A549 (cell line): ENCODE results near the gene TAS1R3. TPM values are rescaled to one million over a fixed set of nuclear protein-coding genes. Genes with fewer than 3 reads are reported as not detected.

ENCODE experiments used
- ATAC-seq, 2 experiments: fragments of 200-7000 bp in 1 of 2; fragments of >200 bp in 1 of 2; cut with Nextera tagmentation in 1 of 2; cut with Tn5 transposase in 1 of 2; 3 replicates each; pipeline versions ENCODE4 v1.8.0 to v1.9.1; 2018 to 2020; ENCODE audit warnings: mild to moderate bottlenecking in 1 of 2, moderate library complexity in 1 of 2
- CTCF ChIA-PET: fragments of 300-600 bp; sonication (Branson Sonifier 250); formaldehyde crosslinking; extraction: SDS; loops from one replicate; lab custom pipeline; 2021; ENCODE audit warnings: antibody characterized with exemption, inconsistent platforms; lab: Yijun Ruan, JAX
- POLR2A ChIA-PET: fragments of 350-600 bp; formaldehyde crosslinking; extraction: SDS; loops from one replicate; lab custom pipeline; 2021; ENCODE audit warnings: antibody characterized with exemption, inconsistent platforms; lab: Yijun Ruan, JAX
- DNase-seq, 2 experiments: peaks; one replicate each; pipeline versions ENCODE4 v3.0.0 to v3.0.0-alpha.2; 2011 to 2016; ENCODE audit warnings: low read depth in 1 of 2, low spot score in 1 of 2
- FAIRE-seq: peaks from 2 replicates; lab custom pipeline; 2011; peaks lifted over from hg19 to GRCh38; lab: Jason Lieb, UNC
- H3K27ac ChIP-seq, 2 experiments: fragments of >200 bp; sonication (Bioruptor Twin); formaldehyde crosslinking; 3 replicates each; pipeline ENCODE4 v1.5.1; 2016 to 2017
- H3K4me1 ChIP-seq: fragments of >200 bp; sonication (Bioruptor Twin); formaldehyde crosslinking; 3 replicates; pipeline ENCODE4 v1.6.1; 2016
- H3K4me2 ChIP-seq: fragments of >200 bp; sonication (Bioruptor Twin); formaldehyde crosslinking; 3 replicates; pipeline ENCODE4 v1.6.1; 2016
- H3K4me3 ChIP-seq: fragments of >200 bp; sonication (Bioruptor Twin); formaldehyde crosslinking; 3 replicates; pipeline ENCODE4 v1.5.1; 2016
- H3K9me3 ChIP-seq: fragments of >200 bp; sonication (Bioruptor Twin); formaldehyde crosslinking; 3 replicates; pipeline ENCODE4 v1.6.1; 2016
- CHD4 ChIP-seq: fragments of 200-600 bp; sonication (generic); IDR thresholded peaks from 2 replicates; pipeline ENCODE4 v1.6.1; 2016; ENCODE audit warnings: antibody characterized with exemption, mild to moderate bottlenecking, borderline replicate concordance
- E2F6 ChIP-seq: IDR thresholded peaks from 2 replicates; pipeline ENCODE4 v1.6.1; 2012; ENCODE audit warnings: low read depth, borderline replicate concordance
- FOXS1 ChIP-seq: fragments of 250-450 bp; sonication (Bioruptor Pico); IDR thresholded peaks from 2 replicates; pipeline ENCODE4 v1.5.0; 2020; ENCODE audit warnings: mild to moderate bottlenecking, moderate library complexity
- GATA3 ChIP-seq: IDR thresholded peaks from 2 replicates; pipeline ENCODE4 v1.6.1; 2012; ENCODE audit warnings: borderline replicate concordance
- HOXB5 ChIP-seq: fragments of 250-450 bp; sonication (Bioruptor Pico); IDR thresholded peaks from 2 replicates; pipeline ENCODE4 v1.5.0; 2020; ENCODE audit warnings: mild to moderate bottlenecking, moderate library complexity
- MAX ChIP-seq: IDR thresholded peaks from 2 replicates; pipeline ENCODE4 v1.6.1; 2012
- NFE2L2 ChIP-seq: fragments of 150-350 bp; conservative IDR thresholded peaks from 2 replicates; pipeline ENCODE4 v1.6.1; 2014; ENCODE audit warnings: low read length
- POLR2A ChIP-seq: IDR thresholded peaks from 2 replicates; pipeline ENCODE4 v1.6.1; 2012; ENCODE audit warnings: mild to moderate bottlenecking, low read length
- RARB ChIP-seq: fragments of 250-450 bp; sonication (Bioruptor Pico); IDR thresholded peaks from 2 replicates; pipeline ENCODE4 v1.8.0; 2021; ENCODE audit warnings: mild to moderate bottlenecking, moderate library complexity
- RFX5 ChIP-seq: fragments of 450-650 bp; IDR thresholded peaks from 2 replicates; pipeline ENCODE4 v1.7.1; 2014; ENCODE audit warnings: antibody characterized with exemption, mild to moderate bottlenecking, moderate library complexity
- TFCP2L1 ChIP-seq: fragments of 250-450 bp; sonication (Bioruptor Pico); IDR thresholded peaks from 2 replicates; pipeline ENCODE4 v1.5.0; 2021; ENCODE audit warnings: mild to moderate bottlenecking
- TP53 ChIP-seq: fragments of 250-450 bp; sonication (Bioruptor Pico); IDR thresholded peaks from 2 replicates; pipeline ENCODE4 v1.5.0; 2021; ENCODE audit warnings: mild to moderate bottlenecking, moderate library complexity
- ZC3H11A ChIP-seq: fragments of 450-650 bp; IDR thresholded peaks from 2 replicates; pipeline ENCODE4 v1.6.1; 2014; ENCODE audit warnings: antibody characterized with exemption, mild to moderate bottlenecking
- WGBS: methylation state at CpG from one replicate; pipeline ENCODE4 v1.1.6; 2017; ENCODE audit errors: missing lambda C conversion rate; 5-methylcytosine and 5-hydroxymethylcytosine counted together
- polyA plus RNA-seq, 4 experiments: library from polyadenylated mRNA; depleted of rRNA in 3 of 4; stranded (reverse); fragments of >200 nt; fragmentation: RNase III in 1 of 4; extraction: RNeasy Plus Mini Kit Qiagen cat#74134 plus additional on column Dnase treatment in 1 of 4; gene quantifications; 2 replicates in 3 of 4; 3 replicates in 1 of 4; pipeline ENCODE4 v1.2.3, GENCODE V29; 2011 to 2017
- TF ChIP-seq, protein P1 (sequence below): IDR thresholded peaks from 2 replicates; pipeline ENCODE4 v1.6.1; 2012
- TF ChIP-seq, protein P2 (sequence below): fragments of >200 bp; sonication (Bioruptor Twin); formaldehyde crosslinking; IDR thresholded peaks from 2 replicates; pipeline ENCODE4 v1.6.1; 2016

TAS1R3 gene
- polyA plus RNA-seq, 2 of the 4 experiments (the other 2 are of a cell fraction): 0.05 to 0.15 TPM

- peak overlapping the region; percentile 33; the same call in 1 of the 3 replicates for H3K4me2 ChIP-seq
- H3K4me1 ChIP-seq: peaks cover 34% of the 10 kb centered on the region
- H3K27ac ChIP-seq: peak overlapping the region in 1 of 2 experiments; percentile 68; a peak in 3 of 6 replicates
- no peaks in the 10 kb centered on the region for H3K9me3 ChIP-seq
- 35% methylated on average over 9 of the region's 28 CpGs for WGBS
- no peak for DNase-seq
- TF ChIP-seq CHD4 (no peak), GATA3 (no peak), RARB (CRISPR knock-in tag) (no peak), TFCP2L1 (no peak), RFX5 (no peak), TP53 (CRISPR knock-in tag) (no peak)
- TF ChIP-seq, protein P1, sequence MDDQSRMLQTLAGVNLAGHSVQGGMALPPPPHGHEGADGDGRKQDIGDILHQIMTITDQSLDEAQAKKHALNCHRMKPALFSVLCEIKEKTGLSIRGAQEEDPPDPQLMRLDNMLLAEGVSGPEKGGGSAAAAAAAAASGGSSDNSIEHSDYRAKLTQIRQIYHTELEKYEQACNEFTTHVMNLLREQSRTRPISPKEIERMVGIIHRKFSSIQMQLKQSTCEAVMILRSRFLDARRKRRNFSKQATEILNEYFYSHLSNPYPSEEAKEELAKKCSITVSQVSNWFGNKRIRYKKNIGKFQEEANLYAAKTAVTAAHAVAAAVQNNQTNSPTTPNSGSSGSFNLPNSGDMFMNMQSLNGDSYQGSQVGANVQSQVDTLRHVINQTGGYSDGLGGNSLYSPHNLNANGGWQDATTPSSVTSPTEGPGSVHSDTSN: peak; percentile 41; the same call in 1 of the 2 replicates
- POLR2A ChIA-PET: no interaction called here
- no peak for FAIRE-seq
- H3K4me3 ChIP-seq: no peak overlapping the region
- CTCF ChIA-PET: interaction anchor here (0.8 to 3.8 kb wide), 4 partner anchors 16 to 48 kb away, joined by 3 to 35 read pairs (median 6); no protein-coding TSS in a partner anchor
- peak in 1 of 2 experiments; percentile 37; a peak in 3 of 6 replicates for ATAC-seq
Observed at GRCh38 chr1:1353389-1354151, 22.5 kb downstream of the TAS1R3 start.

GRCh38 chr1:1354271-1355247 lies 23.5 kb downstream of the TAS1R3 start:
- ChIA-PET POLR2A (interaction anchor here (0.8 to 1.0 kb wide), 2 partner anchors 16 to 21 kb away, joined by 3 to 4 read pairs; partner anchors contain the start of gene AURKAIP1), CTCF (interaction anchor here (0.7 to 3.8 kb wide), 3 partner anchors 17 to 150 kb away, joined by 3 to 35 read pairs (median 3); no protein-coding TSS in a partner anchor)
- FAIRE-seq (no peak), DNase-seq (no peak), ATAC-seq (no peak)
- 93% methylated on average over 39 of the region's 116 CpGs for WGBS
- Histone ChIP-seq H3K4me3 (no peak overlapping the region), H3K4me2 (peak overlapping the region; percentile 85; the same call in 2 of the 3 replicates), H3K4me1 (peaks cover 34% of the 10 kb centered on the region), H3K9me3 (no peaks in the 10 kb centered on the region), H3K27ac (peak overlapping the region in 1 of 2 experiments; percentile 86; a peak in 2 of 6 replicates)
- TF ChIP-seq FOXS1 (CRISPR knock-in tag): no peak

DNA sequence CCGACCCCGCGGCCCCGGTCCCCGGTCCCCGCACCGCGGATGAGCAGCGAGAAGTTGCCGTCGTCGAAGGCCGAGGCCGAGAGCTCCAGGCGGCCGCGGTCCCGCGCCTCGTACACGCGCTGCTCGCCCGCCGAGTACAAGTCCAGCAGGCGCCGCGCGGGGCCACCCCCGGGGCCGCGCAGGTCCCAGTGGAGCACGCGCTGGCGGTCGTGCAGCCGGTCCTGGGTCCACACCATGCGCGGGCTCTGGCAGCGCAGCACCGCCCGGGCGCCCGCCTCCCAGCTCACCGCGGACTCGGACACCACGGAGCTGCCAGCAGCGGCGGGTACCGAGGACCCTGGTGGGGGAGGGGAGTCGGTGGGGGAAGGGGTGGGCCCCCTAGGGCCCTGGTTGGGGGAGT lies 24.3 kb downstream of the TAS1R3 start:
- ChIA-PET CTCF (interaction anchor here (0.7 to 1.0 kb wide), 2 partner anchors 16 to 149 kb away, joined by 3 read pairs; no protein-coding TSS in a partner anchor), POLR2A (interaction anchor here (0.8 to 1.0 kb wide), 2 partner anchors 15 to 20 kb away, joined by 3 to 4 read pairs; partner anchors contain the start of gene AURKAIP1)
- Histone ChIP-seq H3K27ac (peak overlapping the region in 1 of 2 experiments; percentile 86; a peak in 3 of 6 replicates), H3K4me2 (peak overlapping the region; percentile 85), H3K4me1 (peaks cover 38% of the 10 kb centered on the region), H3K4me3 (peak overlapping the region; percentile 33; the same call in 2 of the 3 replicates), H3K9me3 (no peaks in the 10 kb centered on the region)
- no CpG with 5 or more reads among the region's 52 CpGs for WGBS
- TF ChIP-seq POLR2A: 0 out of 2 replicates have a peak, but pooled peaks have one; percentile 7
- TF ChIP-seq, protein P2, sequence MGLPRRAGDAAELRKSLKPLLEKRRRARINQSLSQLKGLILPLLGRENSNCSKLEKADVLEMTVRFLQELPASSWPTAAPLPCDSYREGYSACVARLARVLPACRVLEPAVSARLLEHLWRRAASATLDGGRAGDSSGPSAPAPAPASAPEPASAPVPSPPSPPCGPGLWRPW: no peak
- TF ChIP-seq RFX5: no peak
- peak; percentile 59; the same call in 1 of the 2 replicates for TF ChIP-seq MAX
- peak; percentile 77; the same call in 1 of the 2 replicates for TF ChIP-seq E2F6
- no peak for TF ChIP-seq NFE2L2
- TF ChIP-seq GATA3: no peak
- no peak for TF ChIP-seq HOXB5 (CRISPR knock-in tag)
- TF ChIP-seq, protein P1: 0 out of 2 replicates have a peak, but pooled peaks have one; percentile 18
- TF ChIP-seq ZC3H11A: no peak
- DNase-seq (peak in 1 of 2 experiments; percentile 54), FAIRE-seq (no peak), ATAC-seq (peak; percentile 27 to 53; a peak in 4 of 6 replicates)
